Nephron progenitor cell (in vitro differentiated cells): ENCODE data around the gene HIVEP3.

Experiments
- DNase-seq: peaks from one replicate; pipeline ENCODE4 v3.0.0; 2021
- H3K27ac Mint-ChIP-seq: 2 replicates; pipeline ENCODE4 v1.8.0; 2021; ENCODE audit warnings: mild to moderate bottlenecking, moderate library complexity, mixed read lengths
- H3K27me3 Mint-ChIP-seq: 2 replicates; pipeline ENCODE4 v1.8.0; 2021; ENCODE audit warnings: mild to moderate bottlenecking, low read depth, mixed read lengths; ENCODE audit not compliant: poor library complexity
- H3K36me3 Mint-ChIP-seq: 2 replicates; pipeline ENCODE4 v1.8.0; 2021; ENCODE audit warnings: low read depth, mixed read lengths
- H3K4me1 Mint-ChIP-seq: 2 replicates; pipeline ENCODE4 v1.8.0; 2021; ENCODE audit warnings: mixed read lengths
- H3K4me3 Mint-ChIP-seq: 2 replicates; pipeline ENCODE4 v1.8.0; 2021; ENCODE audit warnings: mild to moderate bottlenecking, moderate library complexity, mixed read lengths
- H3K9me3 Mint-ChIP-seq: 2 replicates; pipeline ENCODE4 v1.8.0; 2021; ENCODE audit warnings: mild to moderate bottlenecking, moderate library complexity, mixed read lengths
- TF ChIP-seq, protein P1 (sequence below): fragments of 200-600 bp; sonication (generic); IDR thresholded peaks from 2 replicates; pipeline ENCODE4 v1.5.0; 2021; ENCODE audit warnings: antibody characterized with exemption

HIVEP3 gene

DNA sequence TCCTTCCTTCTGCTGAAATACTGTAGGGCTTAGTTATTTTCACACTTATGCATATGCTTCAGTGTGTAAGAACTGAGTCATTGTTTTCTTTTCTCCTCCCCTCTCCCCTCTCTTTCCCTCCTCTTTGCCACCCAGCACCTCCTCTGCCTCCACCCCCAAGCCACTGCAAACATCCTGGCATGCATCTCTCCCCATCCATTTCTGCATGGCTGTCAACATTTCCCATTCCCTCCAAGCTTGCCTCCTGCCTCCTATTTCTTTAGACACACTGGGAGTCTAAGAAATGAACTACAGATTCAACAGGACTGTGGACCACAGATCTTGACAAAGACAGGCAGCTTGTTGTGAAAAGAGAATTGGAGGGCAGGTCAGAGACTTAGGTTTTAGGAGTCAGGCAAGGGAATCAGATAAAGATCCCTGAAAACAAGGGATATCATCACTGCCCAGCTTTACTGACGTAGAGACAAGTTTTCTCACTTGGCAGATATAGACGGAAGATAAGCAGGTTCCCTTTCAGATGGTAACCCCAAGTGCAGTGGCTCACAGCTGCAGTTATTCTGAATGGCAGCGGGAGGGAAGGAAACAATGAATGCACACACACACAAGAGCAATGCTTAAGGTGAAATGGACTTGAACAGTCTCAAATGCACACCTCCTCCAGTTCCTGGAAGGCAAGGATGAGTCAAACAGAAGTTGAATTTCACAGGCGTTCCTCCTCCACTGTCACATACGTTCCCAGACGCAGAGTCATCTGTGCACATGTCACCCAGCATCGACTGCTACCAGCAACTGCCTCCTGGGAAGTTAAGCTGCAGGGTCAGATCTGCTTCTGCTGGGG lies 56.1 kb downstream of the HIVEP3 start:
- Mint-ChIP-seq H3K9me3 (no peaks in the 10 kb centered on the region), H3K36me3 (no peaks in the 10 kb centered on the region), H3K4me1 (peaks cover 59% of the 10 kb centered on the region), H3K27me3 (peaks cover 5% of the 10 kb centered on the region), H3K4me3 (no peak overlapping the region), H3K27ac (no peak overlapping the region)
- no peak for DNase-seq
- TF ChIP-seq, protein P1, sequence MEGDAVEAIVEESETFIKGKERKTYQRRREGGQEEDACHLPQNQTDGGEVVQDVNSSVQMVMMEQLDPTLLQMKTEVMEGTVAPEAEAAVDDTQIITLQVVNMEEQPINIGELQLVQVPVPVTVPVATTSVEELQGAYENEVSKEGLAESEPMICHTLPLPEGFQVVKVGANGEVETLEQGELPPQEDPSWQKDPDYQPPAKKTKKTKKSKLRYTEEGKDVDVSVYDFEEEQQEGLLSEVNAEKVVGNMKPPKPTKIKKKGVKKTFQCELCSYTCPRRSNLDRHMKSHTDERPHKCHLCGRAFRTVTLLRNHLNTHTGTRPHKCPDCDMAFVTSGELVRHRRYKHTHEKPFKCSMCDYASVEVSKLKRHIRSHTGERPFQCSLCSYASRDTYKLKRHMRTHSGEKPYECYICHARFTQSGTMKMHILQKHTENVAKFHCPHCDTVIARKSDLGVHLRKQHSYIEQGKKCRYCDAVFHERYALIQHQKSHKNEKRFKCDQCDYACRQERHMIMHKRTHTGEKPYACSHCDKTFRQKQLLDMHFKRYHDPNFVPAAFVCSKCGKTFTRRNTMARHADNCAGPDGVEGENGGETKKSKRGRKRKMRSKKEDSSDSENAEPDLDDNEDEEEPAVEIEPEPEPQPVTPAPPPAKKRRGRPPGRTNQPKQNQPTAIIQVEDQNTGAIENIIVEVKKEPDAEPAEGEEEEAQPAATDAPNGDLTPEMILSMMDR: no peak

DNA sequence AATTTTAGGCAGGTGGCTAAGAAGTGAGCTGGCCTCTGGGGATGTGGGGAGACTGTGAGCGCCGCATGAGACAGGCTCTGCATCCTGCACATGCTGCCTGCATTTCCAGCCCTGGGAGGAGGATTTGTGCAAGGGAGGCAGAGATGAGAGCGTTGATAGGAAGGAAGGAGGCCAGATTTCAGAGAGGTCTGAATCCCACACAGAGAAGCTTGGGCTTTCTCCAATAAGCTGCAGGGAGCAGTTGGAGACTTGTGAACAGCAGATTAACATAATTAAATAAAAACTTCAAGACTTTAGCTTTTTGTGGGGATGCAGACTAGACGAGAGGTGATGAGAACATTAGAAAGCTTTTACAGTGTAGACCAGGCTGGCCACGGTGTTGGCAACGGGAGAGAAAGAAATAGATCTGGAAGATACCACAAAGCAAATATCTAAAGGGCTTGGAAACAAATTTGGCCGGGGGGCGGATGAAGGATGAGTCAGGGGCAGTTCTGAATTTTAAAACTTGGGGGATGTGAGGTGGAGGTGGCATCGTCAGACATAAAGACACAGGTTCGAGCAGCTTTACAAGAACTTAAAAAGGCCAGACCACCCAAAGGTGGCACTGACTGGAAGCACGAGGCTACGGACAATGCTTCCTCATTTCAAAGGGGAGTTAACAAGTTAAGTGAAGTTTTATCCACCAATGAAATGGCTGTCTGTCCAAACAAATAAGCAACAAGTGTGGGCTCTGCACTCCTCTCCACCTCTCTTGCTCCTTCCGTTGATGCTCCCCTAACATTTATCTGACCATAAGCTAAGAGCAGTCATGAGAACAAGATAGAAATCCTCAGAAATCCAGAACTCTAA lies 57.0 kb downstream of the HIVEP3 start:
- peaks cover 61% of the 10 kb centered on the region for H3K4me1 Mint-ChIP-seq
- TF ChIP-seq, protein P1: no peak
- no peaks in the 10 kb centered on the region for H3K36me3 Mint-ChIP-seq
- H3K4me3 Mint-ChIP-seq: no peak overlapping the region
- no peak for DNase-seq
- H3K27me3 Mint-ChIP-seq: peaks cover 5% of the 10 kb centered on the region
- no peaks in the 10 kb centered on the region for H3K9me3 Mint-ChIP-seq
- H3K27ac Mint-ChIP-seq: no peak overlapping the region

GRCh38 chr1:41860771-41861170 lies 58.0 kb downstream of the HIVEP3 start:
- no peaks in the 10 kb centered on the region for H3K9me3 Mint-ChIP-seq
- peaks cover 59% of the 10 kb centered on the region for H3K4me1 Mint-ChIP-seq
- H3K27me3 Mint-ChIP-seq: peaks cover 13% of the 10 kb centered on the region
- H3K27ac Mint-ChIP-seq: no peak overlapping the region
- H3K4me3 Mint-ChIP-seq: no peak overlapping the region
- no peaks in the 10 kb centered on the region for H3K36me3 Mint-ChIP-seq
- DNase-seq: no peak
- TF ChIP-seq, protein P1: no peak

GRCh38 chr1:41860214-41860613 lies 58.5 kb downstream of the HIVEP3 start:
- peaks cover 5% of the 10 kb centered on the region for H3K36me3 Mint-ChIP-seq
- H3K27ac Mint-ChIP-seq: no peak overlapping the region
- peaks cover 54% of the 10 kb centered on the region for H3K4me1 Mint-ChIP-seq
- TF ChIP-seq, protein P1: no peak
- peaks cover 5% of the 10 kb centered on the region for H3K9me3 Mint-ChIP-seq
- H3K4me3 Mint-ChIP-seq: no peak overlapping the region
- peaks cover 14% of the 10 kb centered on the region for H3K27me3 Mint-ChIP-seq
- no peak for DNase-seq

- Mint-ChIP-seq H3K4me3 (no peak overlapping the region), H3K4me1 (peaks cover 48% of the 10 kb centered on the region), H3K27me3 (peaks cover 14% of the 10 kb centered on the region), H3K27ac (no peak overlapping the region), H3K9me3 (peaks cover 5% of the 10 kb centered on the region), H3K36me3 (peaks cover 5% of the 10 kb centered on the region)
- TF ChIP-seq, protein P1: no peak
- DNase-seq: no peak
These were observed 59.0 kb downstream of the HIVEP3 start for GRCh38 chr1:41859686-41860085.
